NCI-H1694 (cell line): ENCODE measurements around the gene TRIM29.

Source experiments
- DNase-seq: peaks from one replicate; lab custom pipeline; 2025; lab: John Stamatoyannopoulos, UW

Gene TRIM29

GRCh38 chr11:120096369-120097191, 41.3 kb downstream of the TRIM29 start:
- no peak for DNase-seq

GRCh38 chr11:120095516-120095915, 42.4 kb downstream of the TRIM29 start:
- no peak for DNase-seq

DNA sequence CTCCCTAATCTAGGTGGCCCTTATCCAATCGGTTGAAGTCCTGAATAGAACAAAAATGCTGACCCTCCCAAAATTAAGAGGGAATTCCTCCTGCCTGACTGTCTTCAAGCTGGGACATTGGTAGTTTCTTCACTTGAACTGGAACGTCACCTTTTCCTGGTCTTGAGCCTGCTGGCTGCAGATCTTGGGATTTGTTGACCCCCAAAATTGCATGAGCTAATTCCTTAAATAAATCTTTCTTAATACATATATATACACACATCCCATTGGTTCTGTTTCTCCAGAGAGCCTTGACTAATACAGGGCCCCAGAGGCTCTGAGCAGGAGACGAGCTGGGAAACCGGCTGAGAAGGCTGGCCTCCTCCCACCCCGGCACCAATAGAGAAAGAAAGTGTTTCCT, 46.2 kb downstream of the TRIM29 start:
- DNase-seq: no peak

- no peak for DNase-seq
Measured at GRCh38 chr11:120091121-120091520, 46.8 kb downstream of the TRIM29 start.

DNA sequence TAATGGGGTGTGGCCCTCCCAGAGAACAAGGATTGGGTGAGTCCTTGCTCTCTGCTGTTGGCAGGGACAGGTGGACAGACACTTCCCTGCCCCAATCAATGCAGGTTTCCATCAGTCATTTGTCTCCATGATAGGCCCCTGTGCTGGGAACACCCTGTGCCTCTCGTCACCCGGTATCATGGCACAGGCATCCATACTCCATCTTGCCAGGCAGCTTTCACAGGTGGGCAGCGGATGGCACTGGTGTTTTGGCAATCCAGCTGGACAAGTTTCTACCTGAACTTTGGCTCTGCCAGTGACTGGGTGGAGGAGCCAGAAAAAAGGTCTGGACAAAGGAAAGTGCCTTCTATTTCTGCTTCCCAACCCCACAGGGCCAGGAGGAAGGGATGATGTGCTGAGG, 47.5 kb downstream of the TRIM29 start:
- DNase-seq: no peak

- DNase-seq: no peak
Measured at GRCh38 chr11:120089036-120090001, 48.6 kb downstream of the TRIM29 start.

GRCh38 chr11:120088056-120088455, 49.9 kb downstream of the TRIM29 start:
- DNase-seq: no peak

- DNase-seq: no peak
Measured at GRCh38 chr11:120086651-120087050, 51.3 kb downstream of the TRIM29 start.

DNA sequence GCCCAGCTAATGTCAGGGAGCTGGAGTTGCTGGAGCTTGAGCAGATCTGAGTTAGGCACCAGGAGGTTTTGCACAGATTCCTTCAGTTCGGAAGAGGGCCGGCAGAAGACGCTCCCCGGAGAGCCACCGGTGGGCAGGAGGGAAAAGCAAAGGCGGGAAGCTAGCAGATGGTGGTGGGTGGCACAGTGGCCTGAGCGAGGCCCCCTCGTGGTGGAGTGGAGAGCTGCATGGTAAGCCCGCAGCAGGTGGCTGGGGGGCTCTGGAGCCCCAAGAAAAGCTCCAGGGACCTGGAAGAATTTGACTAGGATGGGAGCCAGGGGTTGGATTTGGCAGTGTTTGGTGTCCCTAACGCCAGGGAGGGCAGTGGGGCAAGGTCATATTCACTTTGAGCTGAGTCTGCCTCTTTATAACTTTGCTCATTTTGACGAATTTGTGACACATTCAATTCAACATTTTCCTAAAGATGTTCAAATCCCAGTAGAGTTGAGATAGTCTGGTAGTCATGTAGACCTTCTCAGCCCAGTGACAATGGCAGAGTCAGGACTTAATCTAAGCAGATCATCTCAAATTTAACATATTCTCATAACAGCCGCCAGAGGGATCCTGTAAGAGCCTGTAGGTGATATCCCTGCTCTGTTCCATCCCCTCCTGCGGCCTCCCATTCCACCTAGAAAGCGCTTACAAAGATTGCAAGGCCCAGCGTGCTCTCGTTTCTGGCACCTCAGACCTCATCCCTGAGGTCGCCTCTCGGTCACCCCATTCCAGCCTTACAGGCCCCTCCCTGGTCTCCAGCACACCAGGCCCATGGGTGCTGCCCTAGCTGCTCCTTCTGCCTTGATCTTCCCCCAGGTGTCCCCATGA, 57.9 kb downstream of the TRIM29 start:
- no peak for DNase-seq

DNA sequence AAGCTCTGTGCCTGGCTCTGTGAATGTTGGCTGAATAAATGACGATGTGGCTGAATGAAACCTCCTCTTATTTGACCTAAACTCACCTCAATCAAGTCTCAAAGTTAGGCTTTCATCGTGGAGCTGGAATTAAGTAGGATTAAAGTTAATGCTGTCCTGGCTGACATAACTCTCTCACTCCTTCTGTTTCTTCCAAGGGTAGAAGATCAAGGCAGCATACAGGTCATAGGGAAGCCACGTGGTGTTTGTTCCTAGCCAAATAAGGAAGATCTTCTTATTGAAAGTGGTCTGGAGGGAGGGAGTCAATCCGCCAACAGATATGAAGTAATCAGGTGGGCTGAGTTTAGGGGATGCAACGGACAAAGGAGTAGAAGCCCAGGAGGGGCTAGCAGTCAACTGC, 59.5 kb downstream of the TRIM29 start:
- DNase-seq: no peak

DNA sequence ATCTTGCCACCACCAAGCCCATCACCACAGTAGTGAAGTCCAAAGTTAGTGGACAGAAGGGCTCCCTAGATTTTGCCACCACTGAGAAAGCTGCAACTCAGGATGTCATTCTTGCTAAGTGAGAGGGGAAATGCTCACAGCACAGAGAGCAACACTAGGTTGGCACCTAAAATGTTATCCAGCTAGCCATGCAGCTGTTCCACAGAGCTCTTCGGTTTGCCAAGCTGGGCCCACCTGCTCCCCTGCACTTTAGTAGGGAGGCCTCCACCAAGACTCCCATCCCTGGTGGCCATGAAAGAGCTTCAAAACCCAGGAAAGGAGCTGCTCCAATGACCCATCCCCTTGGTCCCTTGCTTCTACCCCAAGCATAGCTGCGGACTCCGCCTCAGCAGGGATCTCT, 63.8 kb downstream of the TRIM29 start:
- no peak for DNase-seq

DNA sequence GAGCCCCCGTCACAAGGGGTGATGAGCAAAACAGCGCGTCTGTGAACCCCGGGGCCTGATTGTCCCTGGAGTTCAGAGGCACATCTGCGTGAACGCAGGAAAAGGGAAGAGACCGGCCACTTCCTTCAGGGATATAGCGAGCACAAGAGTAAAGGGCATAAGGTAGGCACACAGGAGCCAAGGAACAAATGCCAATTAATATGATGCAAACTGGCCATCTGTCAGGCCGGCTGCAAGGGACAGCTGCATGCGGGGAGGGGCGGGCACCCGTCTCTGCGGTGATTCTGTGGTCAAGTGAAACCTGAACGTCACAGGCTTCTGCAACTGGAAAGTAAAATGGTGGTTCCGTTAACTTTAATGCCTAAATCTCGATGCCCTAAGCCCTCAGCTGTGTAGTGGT, 64.7 kb downstream of the TRIM29 start:
- no peak for DNase-seq

- no peak for DNase-seq
Measured at GRCh38 chr11:120068114-120068573, 69.8 kb downstream of the TRIM29 start.

GRCh38 chr11:120067438-120068113, 70.3 kb downstream of the TRIM29 start:
- no peak for DNase-seq

GRCh38 chr11:120066738-120067437, 71.0 kb downstream of the TRIM29 start:
- DNase-seq: no peak

DNA sequence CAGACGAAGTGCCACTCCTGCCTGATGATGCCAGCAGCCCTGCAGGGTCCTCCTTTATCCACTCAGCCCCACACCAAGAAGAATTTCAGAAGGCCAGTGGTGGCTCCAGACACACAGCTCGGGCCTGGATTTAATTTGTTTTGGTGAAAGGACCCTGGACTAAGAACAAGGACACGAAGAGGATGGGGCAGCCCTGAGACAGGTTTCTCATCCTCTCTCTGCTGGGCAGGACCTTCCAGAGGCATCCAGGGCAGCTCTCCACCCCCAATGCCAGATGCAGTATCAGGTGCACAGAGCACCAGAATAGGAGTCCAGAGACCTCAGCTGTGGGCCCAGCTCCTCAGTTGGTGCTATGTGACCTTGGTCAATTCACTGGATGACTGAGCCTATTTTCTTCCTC, 72.0 kb downstream of the TRIM29 start:
- no peak for DNase-seq

DNA sequence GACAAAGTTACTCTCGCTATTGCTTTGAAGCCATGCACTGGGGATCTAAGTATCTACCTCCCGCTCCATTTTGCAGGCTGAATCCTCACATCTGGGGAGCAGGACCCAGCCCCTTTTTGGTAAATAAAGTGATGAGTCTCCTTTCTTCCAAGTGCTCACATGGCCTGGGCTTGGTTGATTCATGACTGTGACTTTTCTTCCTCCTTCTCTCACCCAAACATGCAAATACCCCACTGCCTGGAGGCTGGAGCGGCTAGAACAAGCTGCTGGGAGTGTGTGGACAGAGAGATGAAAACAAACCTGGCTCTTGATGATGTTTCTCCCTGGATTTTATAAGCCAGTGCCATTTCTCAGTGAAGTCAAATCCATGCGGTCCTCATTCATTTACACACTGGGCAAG, 72.7 kb downstream of the TRIM29 start:
- DNase-seq: no peak

- no peak for DNase-seq
Measured at GRCh38 chr11:120064341-120064740, 73.6 kb downstream of the TRIM29 start.

- DNase-seq: no peak
Measured at GRCh38 chr11:120063686-120064340, 74.1 kb downstream of the TRIM29 start.

GRCh38 chr11:120062561-120062930, 75.4 kb downstream of the TRIM29 start:
- DNase-seq: no peak
